ENCODE results near the gene VGLL4.

VGLL4 gene

DNA sequence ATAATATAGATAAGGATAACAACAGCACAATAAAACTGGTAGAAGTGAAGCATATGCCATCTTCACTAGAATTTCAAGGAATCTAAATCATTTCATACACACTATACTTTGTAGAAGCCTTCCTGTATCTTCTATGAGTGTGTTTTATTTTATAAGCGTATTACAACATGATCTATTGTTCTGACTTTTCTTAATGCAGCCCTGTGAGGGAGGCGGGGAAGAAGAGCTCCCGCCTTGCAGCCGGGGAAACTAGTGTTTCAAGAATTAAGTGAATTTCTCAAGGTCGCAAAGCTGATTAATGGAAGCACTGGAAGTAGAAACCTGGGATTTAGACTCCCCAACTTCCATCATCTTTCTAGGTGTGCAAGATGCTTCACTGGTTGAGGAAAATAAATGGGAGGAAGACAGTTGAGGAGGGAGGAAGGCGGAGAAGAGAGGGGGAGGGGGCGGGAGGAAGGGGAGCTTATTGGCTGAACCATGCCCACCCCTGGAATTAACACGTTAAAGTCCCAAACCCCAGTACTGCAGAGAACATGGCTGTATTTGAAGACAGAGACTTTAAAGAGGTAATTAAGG is 32.9 kb downstream of the VGLL4 start:
- POLR2A ChIA-PET, result interaction anchor here (0.6 kb wide), 1 partner anchor 461 kb away, joined by 3 read pairs; no protein-coding TSS in a partner anchor
- DNase-seq (ENCODE audit: extremely low spot score), result no peak

DNA sequence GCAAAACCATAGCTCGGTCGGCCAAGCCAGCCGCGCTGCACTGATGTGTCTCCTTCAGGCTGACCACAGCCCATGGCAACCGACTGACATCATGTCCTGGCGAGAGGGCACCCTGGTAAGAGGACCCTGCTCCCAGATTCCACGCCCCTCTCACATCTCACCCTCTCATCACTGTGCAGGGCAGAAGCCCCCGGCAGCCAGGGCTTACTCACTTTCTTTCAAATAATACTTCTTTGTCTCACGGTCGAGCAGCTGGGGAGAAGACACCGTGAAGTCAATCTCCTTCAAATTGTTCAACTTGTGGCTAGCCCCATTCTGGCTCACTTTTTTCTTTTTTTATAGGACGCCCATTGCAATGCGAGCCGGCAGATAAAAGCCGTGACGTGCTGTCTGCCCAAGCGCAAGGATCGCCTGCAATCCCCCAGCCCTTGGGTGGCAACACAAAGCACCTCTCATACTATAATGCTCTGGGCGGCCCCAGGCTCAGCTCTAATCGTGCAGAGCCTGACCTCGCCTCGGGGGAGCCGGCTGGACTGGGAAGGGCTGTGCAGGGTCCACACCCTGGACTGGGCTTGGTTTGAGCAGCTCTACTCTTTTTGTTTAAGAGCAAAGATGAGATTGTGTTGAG is 33.6 kb downstream of the VGLL4 start:
- POLR2A ChIA-PET, result interaction anchor here (0.7 kb wide), 1 partner anchor 338 kb away, joined by 3 read pairs; the partner anchor contains the start of gene ATG7
- no peak for DNase-seq (ENCODE audit: extremely low spot score)
- CTCF ChIA-PET, result interaction anchor here (1.0 kb wide), 1 partner anchor 9 kb away, joined by 3 read pairs; no protein-coding TSS in a partner anchor
- TF ChIP-seq, protein P1, sequence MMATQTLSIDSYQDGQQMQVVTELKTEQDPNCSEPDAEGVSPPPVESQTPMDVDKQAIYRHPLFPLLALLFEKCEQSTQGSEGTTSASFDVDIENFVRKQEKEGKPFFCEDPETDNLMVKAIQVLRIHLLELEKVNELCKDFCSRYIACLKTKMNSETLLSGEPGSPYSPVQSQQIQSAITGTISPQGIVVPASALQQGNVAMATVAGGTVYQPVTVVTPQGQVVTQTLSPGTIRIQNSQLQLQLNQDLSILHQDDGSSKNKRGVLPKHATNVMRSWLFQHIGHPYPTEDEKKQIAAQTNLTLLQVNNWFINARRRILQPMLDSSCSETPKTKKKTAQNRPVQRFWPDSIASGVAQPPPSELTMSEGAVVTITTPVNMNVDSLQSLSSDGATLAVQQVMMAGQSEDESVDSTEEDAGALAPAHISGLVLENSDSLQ (IDR thresholded peaks at IDR 0.05), result no peak
- no peak for TF ChIP-seq HDGF (IDR thresholded peaks at IDR 0.05; ENCODE audit: borderline replicate concordance)
- TF ChIP-seq ELF4 (IDR thresholded peaks at IDR 0.05), result no peak
- TF ChIP-seq L3MBTL2 (conservative IDR thresholded peaks at IDR 0.05), result no peak
- TF ChIP-seq FOXM1 (IDR thresholded peaks at IDR 0.05; ENCODE audit: borderline replicate concordance), result no peak
- TF ChIP-seq LEF1 (IDR thresholded peaks at IDR 0.05; ENCODE audit: borderline replicate concordance), result no peak
- no peak for TF ChIP-seq FOXK2 (IDR thresholded peaks at IDR 0.05)
- TF ChIP-seq FOXA1 (IDR thresholded peaks at IDR 0.05), result no peak
- no peak for TF ChIP-seq BHLHE40 (IDR thresholded peaks at IDR 0.05; ENCODE audit: borderline replicate concordance)
- no peak for TF ChIP-seq ZNF384 (IDR thresholded peaks at IDR 0.05)
- TF ChIP-seq TARDBP (IDR thresholded peaks at IDR 0.05), result no peak
- TF ChIP-seq NFRKB (IDR thresholded peaks at IDR 0.05), result no peak
- no peak for TF ChIP-seq ARNT (IDR thresholded peaks at IDR 0.05)
- no peak for TF ChIP-seq SUZ12 (IDR thresholded peaks at IDR 0.05)

More for the DNA sequence above, 32.9 kb downstream of the VGLL4 start:
- CTCF ChIA-PET, result interaction anchor here (1.0 kb wide), 1 partner anchor 9 kb away, joined by 3 read pairs; no protein-coding TSS in a partner anchor
- TF ChIP-seq SP1 (IDR thresholded peaks at IDR 0.05) (no peak), CTBP1 (IDR thresholded peaks at IDR 0.05; ENCODE audit: borderline replicate concordance) (no peak), ARNT (IDR thresholded peaks at IDR 0.05) (no peak), LEF1 (IDR thresholded peaks at IDR 0.05; ENCODE audit: borderline replicate concordance) (no peak), BHLHE40 (IDR thresholded peaks at IDR 0.05; ENCODE audit: borderline replicate concordance) (no peak), HDGF (IDR thresholded peaks at IDR 0.05; ENCODE audit: borderline replicate concordance) (no peak), NFRKB (IDR thresholded peaks at IDR 0.05) (no peak), ZNF384 (IDR thresholded peaks at IDR 0.05) (no peak), FOXA1 (IDR thresholded peaks at IDR 0.05) (no peak), ELF4 (IDR thresholded peaks at IDR 0.05) (no peak), TARDBP (IDR thresholded peaks at IDR 0.05) (no peak), FOXM1 (IDR thresholded peaks at IDR 0.05; ENCODE audit: borderline replicate concordance) (no peak), SUZ12 (IDR thresholded peaks at IDR 0.05) (no peak), FOXK2 (IDR thresholded peaks at IDR 0.05) (no peak), L3MBTL2 (conservative IDR thresholded peaks at IDR 0.05) (no peak)
- TF ChIP-seq, protein P1 (IDR thresholded peaks at IDR 0.05), result no peak

DNA sequence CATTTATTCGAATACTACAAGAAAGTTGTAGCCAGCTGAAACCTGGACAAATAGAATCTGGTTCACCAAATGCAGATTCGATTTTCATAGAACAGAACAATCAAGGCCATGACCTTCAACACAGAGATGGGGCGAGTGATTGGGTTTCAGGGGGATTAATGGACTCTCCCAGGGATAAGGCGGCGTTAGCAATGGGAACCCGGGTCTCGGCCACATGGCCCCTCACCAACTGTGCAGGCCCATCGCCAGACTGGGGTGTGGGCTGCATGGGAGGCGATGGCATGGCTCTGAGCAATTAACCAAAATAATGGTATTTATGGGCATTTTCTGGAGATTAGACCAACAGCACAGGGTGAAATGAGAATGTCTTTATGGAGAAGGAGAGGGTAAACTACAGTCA is 34.2 kb downstream of the VGLL4 start:
- no peak for TF ChIP-seq FOXM1 (IDR thresholded peaks at IDR 0.05; ENCODE audit: borderline replicate concordance)
- no peak for TF ChIP-seq ELF4 (IDR thresholded peaks at IDR 0.05)
- TF ChIP-seq BHLHE40 (IDR thresholded peaks at IDR 0.05; ENCODE audit: borderline replicate concordance), result no peak
- TF ChIP-seq FOXK2 (IDR thresholded peaks at IDR 0.05), result no peak
- TF ChIP-seq SP1 (IDR thresholded peaks at IDR 0.05), result no peak
- TF ChIP-seq L3MBTL2 (conservative IDR thresholded peaks at IDR 0.05), result no peak
- TF ChIP-seq SUZ12 (IDR thresholded peaks at IDR 0.05), result no peak
- TF ChIP-seq, protein P1 (IDR thresholded peaks at IDR 0.05), result no peak
- no peak for DNase-seq (ENCODE audit: extremely low spot score)
- ChIA-PET POLR2A (no interaction called here), CTCF (no interaction called here)

DNA sequence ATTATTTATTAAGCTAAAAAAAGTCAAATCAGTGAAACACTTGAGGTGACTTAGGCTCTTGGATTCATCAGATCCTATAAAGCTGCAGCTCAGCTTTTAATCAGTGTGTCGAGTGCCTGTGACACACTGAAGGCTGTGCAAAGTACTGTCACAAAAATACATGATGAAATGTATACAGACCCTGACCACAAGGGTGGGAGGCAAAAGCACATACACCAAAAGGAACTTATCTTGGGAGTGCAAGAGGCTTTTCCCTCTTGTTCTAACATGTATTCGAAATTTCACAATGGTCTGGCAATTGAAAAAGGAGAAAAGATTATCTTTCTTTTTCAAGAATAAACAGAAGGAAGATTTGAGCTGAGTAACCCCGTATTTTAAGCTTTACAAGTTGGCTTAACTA is 35.9 kb downstream of the VGLL4 start:
- CTCF ChIA-PET, result interaction anchor here (0.9 kb wide), 1 partner anchor 30 kb away, joined by 3 read pairs; no protein-coding TSS in a partner anchor
- DNase-seq (ENCODE audit: extremely low spot score), result no peak
- POLR2A ChIA-PET, result no interaction called here
- TF ChIP-seq HDGF (IDR thresholded peaks at IDR 0.05; ENCODE audit: borderline replicate concordance) (no peak), SUZ12 (IDR thresholded peaks at IDR 0.05) (no peak), FOXK2 (IDR thresholded peaks at IDR 0.05) (no peak), ZNF384 (IDR thresholded peaks at IDR 0.05) (no peak), NFRKB (IDR thresholded peaks at IDR 0.05) (no peak), FOXM1 (IDR thresholded peaks at IDR 0.05; ENCODE audit: borderline replicate concordance) (no peak), L3MBTL2 (conservative IDR thresholded peaks at IDR 0.05) (no peak), ELF4 (IDR thresholded peaks at IDR 0.05) (no peak), BHLHE40 (IDR thresholded peaks at IDR 0.05; ENCODE audit: borderline replicate concordance) (no peak)

DNA sequence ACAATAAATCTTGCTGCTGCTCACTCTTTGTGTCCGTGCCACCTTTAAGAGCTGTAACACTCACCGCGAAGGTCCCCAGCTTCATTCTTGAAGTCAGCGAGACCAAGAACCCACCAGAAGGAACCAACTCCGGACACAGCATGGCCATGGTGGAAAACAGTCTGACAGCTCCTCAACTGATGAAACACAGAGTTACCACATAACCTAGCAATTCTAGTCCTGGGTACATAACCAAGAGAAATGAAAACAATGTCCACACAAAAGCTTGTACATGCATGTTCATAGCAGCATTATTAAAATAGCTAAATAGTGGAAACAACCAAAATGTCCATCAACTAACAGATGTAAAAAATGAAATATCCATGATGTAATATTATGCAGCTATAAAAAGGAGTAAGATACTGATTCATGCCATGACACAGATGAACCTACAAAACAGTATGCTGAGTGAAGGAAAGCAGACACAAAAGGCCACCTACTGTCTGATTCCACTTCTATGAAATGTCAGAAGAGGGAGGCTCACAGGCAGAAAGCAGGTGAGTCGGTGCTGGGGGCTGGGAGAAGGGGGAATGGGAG is 36.8 kb downstream of the VGLL4 start:
- ChIA-PET POLR2A (no interaction called here), CTCF (no interaction called here)
- TF ChIP-seq HDGF (IDR thresholded peaks at IDR 0.05; ENCODE audit: borderline replicate concordance), result no peak
- TF ChIP-seq L3MBTL2 (conservative IDR thresholded peaks at IDR 0.05), result no peak
- no peak for TF ChIP-seq SP1 (IDR thresholded peaks at IDR 0.05)
- no peak for TF ChIP-seq FOXM1 (IDR thresholded peaks at IDR 0.05; ENCODE audit: borderline replicate concordance)
- no peak for TF ChIP-seq LEF1 (IDR thresholded peaks at IDR 0.05; ENCODE audit: borderline replicate concordance)
- TF ChIP-seq, protein P1 (IDR thresholded peaks at IDR 0.05), result no peak
- DNase-seq (ENCODE audit: extremely low spot score), result no peak
